ENCODE results near the gene GGCT. TPM values are rescaled to one million over a fixed set of nuclear protein-coding genes. Genes with fewer than 3 reads are reported as not detected.

Gene GGCT
- total RNA-seq, 1 donor from 2014 or later: 160 TPM

DNA sequence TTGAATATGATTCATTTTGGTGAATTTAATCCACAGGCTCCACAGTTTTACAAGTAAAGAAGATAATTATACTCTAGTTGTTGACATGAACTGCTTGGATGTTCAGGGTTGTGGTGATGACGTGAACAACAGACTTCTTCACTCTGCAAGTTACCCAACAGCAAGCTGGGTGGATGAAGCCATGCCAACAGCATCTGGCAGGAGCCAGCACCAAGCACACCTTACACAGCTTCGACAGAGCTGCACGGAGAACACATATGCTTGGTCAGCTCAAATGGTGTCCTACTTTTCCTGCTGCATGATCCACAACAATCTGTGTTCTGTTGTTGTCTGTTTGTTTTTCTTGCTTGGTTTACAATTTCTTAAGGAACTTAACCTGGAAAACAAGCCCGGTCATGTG is 35.8 kb downstream of the GGCT start:
- peaks cover 3% of the 10 kb centered on the region for H3K9me3 Mint-ChIP-seq
- no peak overlapping the region for H3K9ac ChIP-seq
- no peak overlapping the region for H3K27ac ChIP-seq
- no peaks in the 10 kb centered on the region for H4K20me1 ChIP-seq (ENCODE audit: low read depth)
- no peaks in the 10 kb centered on the region for H3K36me3 Mint-ChIP-seq
- no peak overlapping the region for H3K27ac Mint-ChIP-seq
- H3K4me2 ChIP-seq: peak overlapping the region; percentile 20
- H3K9me3 ChIP-seq (ENCODE audit: low read depth): no peaks in the 10 kb centered on the region
- TF ChIP-seq EZH2phosphoT487 (IDR thresholded peaks at IDR 0.05): no peak
- TF ChIP-seq, protein P1, sequence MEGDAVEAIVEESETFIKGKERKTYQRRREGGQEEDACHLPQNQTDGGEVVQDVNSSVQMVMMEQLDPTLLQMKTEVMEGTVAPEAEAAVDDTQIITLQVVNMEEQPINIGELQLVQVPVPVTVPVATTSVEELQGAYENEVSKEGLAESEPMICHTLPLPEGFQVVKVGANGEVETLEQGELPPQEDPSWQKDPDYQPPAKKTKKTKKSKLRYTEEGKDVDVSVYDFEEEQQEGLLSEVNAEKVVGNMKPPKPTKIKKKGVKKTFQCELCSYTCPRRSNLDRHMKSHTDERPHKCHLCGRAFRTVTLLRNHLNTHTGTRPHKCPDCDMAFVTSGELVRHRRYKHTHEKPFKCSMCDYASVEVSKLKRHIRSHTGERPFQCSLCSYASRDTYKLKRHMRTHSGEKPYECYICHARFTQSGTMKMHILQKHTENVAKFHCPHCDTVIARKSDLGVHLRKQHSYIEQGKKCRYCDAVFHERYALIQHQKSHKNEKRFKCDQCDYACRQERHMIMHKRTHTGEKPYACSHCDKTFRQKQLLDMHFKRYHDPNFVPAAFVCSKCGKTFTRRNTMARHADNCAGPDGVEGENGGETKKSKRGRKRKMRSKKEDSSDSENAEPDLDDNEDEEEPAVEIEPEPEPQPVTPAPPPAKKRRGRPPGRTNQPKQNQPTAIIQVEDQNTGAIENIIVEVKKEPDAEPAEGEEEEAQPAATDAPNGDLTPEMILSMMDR (IDR thresholded peaks at IDR 0.05): no peak
- no peak for TF ChIP-seq EZH2 (IDR thresholded peaks at IDR 0.05)
- H2AFZ ChIP-seq (replicated peaks): peak overlapping the region; percentile 14
- no peak overlapping the region for H3K4me3 Mint-ChIP-seq
- peaks cover 43% of the 10 kb centered on the region for H3K4me1 Mint-ChIP-seq
- H3F3A ChIP-seq (ENCODE audit: low read depth): peaks cover 4% of the 10 kb centered on the region
- no peaks in the 10 kb centered on the region for H3K36me3 ChIP-seq
- no peak overlapping the region for H3K4me3 ChIP-seq
- H3K27me3 Mint-ChIP-seq (ENCODE audit: insufficient read depth, low read depth): no peaks in the 10 kb centered on the region
- peaks cover 20% of the 10 kb centered on the region for H3K4me1 ChIP-seq
- no peak for DNase-seq (ENCODE audit: low spot score)
- no peaks in the 10 kb centered on the region for H3K27me3 ChIP-seq
- no peaks in the 10 kb centered on the region for H3K79me2 ChIP-seq (ENCODE audit: low read depth)

DNA sequence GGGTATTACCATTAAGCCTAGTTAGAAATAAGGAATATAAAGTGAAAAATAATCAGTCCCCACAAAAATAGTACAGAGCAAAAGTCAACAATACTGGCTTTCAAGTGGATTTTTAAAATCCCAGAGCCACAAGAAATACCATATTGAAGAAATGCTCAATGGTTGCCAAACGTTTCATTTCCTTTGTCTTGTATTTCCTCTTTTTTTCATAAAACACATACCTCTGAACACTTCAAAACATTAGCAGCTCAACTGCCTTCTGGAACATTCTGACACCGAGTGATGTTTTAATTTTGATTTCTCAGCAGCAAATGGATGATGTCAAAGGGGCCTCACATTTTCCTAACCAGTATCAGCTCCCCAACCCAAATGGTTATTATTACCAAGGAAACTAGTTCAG is 36.6 kb downstream of the GGCT start:
- Mint-ChIP-seq H3K9me3 (no peaks in the 10 kb centered on the region), H3K36me3 (no peaks in the 10 kb centered on the region), H3K4me3 (no peak overlapping the region), H3K27ac (no peak overlapping the region), H3K4me1 (peaks cover 43% of the 10 kb centered on the region), H3K27me3 (ENCODE audit: insufficient read depth, low read depth) (no peaks in the 10 kb centered on the region)
- H3K79me2 ChIP-seq (ENCODE audit: low read depth): no peaks in the 10 kb centered on the region
- no peaks in the 10 kb centered on the region for H3K27me3 ChIP-seq
- H3K27ac ChIP-seq: no peak overlapping the region
- no peaks in the 10 kb centered on the region for H3K9me3 ChIP-seq (ENCODE audit: low read depth)
- H3K4me2 ChIP-seq: no peak overlapping the region
- no peak overlapping the region for H3K4me3 ChIP-seq
- H3K36me3 ChIP-seq: no peaks in the 10 kb centered on the region
- no peaks in the 10 kb centered on the region for H4K20me1 ChIP-seq (ENCODE audit: low read depth)
- H3K9ac ChIP-seq: no peak overlapping the region
- H3F3A ChIP-seq (ENCODE audit: low read depth): peaks cover 4% of the 10 kb centered on the region
- H3K4me1 ChIP-seq: peaks cover 20% of the 10 kb centered on the region
- H2AFZ ChIP-seq (replicated peaks): no peak overlapping the region
- TF ChIP-seq, protein P1 (IDR thresholded peaks at IDR 0.05): no peak
- TF ChIP-seq EZH2phosphoT487 (IDR thresholded peaks at IDR 0.05): no peak
- TF ChIP-seq EZH2 (IDR thresholded peaks at IDR 0.05): no peak
- DNase-seq (ENCODE audit: low spot score): no peak

DNA sequence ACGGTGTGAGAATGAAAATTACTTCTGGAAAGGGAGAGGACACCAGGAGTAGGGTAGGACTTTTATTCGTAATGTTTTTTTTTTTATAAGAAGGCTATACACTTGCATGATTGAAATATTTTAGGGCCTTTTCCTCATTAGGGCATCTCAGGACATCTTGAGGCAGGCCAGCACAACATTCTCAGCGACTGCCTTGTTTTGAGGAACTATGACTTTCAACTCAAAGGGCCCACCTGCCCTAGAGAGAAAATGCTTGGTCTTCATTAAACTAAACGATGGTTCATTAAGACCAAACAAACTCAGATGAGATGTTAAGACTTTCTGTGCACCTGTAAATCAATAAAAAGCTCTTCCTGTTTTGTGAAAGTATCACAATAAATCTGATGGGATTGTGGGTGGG is 37.4 kb downstream of the GGCT start:
- Histone ChIP-seq H4K20me1 (ENCODE audit: low read depth) (no peaks in the 10 kb centered on the region), H3K27ac (no peak overlapping the region), H3K4me3 (no peak overlapping the region), H3K9me3 (ENCODE audit: low read depth) (no peaks in the 10 kb centered on the region), H3K27me3 (no peaks in the 10 kb centered on the region), H3K9ac (no peak overlapping the region), H3K79me2 (ENCODE audit: low read depth) (no peaks in the 10 kb centered on the region), H3K4me2 (no peak overlapping the region), H3K4me1 (peaks cover 19% of the 10 kb centered on the region), H3F3A (ENCODE audit: low read depth) (peaks cover 4% of the 10 kb centered on the region), H2AFZ (replicated peaks) (no peak overlapping the region), H3K36me3 (no peaks in the 10 kb centered on the region)
- no peak for DNase-seq (ENCODE audit: low spot score)
- peaks cover 41% of the 10 kb centered on the region for H3K4me1 Mint-ChIP-seq
- no peaks in the 10 kb centered on the region for H3K27me3 Mint-ChIP-seq (ENCODE audit: insufficient read depth, low read depth)
- TF ChIP-seq, protein P1 (IDR thresholded peaks at IDR 0.05): no peak
- TF ChIP-seq EZH2phosphoT487 (IDR thresholded peaks at IDR 0.05) (no peak), EZH2 (IDR thresholded peaks at IDR 0.05) (no peak)
- H3K27ac Mint-ChIP-seq: no peak overlapping the region
- no peak overlapping the region for H3K4me3 Mint-ChIP-seq
- H3K36me3 Mint-ChIP-seq: no peaks in the 10 kb centered on the region
- no peaks in the 10 kb centered on the region for H3K9me3 Mint-ChIP-seq

Data from neural progenitor cell (in vitro differentiated cells).